HG02870 (cell line): ENCODE measurements around the gene DNAH10.

ENCODE experiments used
- ATAC-seq: cut with Tn5 transposase; IDR thresholded peaks from one replicate; pipeline ENCODE4 v1.9.1; 2021; ENCODE audit warnings: mild to moderate bottlenecking, moderate library complexity; ENCODE audit not compliant: unreplicated experiment

The DNAH10 gene

DNA sequence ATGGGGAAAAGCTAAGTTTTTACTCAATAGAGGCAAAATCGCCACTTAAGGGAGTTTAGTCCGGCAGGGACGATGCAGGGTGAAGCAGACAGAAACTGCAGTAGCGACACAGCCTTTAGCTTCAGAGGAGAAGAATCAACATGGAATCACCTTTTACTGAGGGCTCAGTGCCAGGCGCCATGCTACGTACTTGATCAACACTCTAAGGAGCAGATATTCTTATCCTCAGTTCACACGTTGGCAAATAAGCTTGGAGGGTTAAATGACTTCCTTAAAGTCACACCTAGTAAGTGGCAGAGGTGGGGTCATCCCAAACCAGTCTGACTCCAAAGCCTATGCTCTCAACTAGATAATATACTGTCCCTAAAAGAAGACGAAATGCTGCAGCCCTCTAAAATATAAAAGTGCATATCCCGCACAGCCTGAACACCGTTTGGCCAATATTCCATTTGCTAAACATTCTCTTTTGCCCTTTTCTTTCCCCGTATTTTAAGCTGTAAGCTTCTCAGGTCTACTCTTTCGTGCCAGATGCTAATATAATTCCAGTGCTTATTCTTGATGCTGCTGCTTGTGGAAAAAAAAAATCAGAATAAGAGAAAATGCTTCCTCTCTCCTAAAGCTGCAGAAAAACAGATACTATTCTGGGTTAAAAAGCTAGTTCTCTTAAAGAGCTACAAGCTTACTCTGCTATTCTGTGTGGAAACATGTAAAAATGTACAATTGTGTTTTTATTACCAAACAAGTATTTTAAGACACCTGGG lies 199.7 kb downstream of the DNAH10 start:
- ATAC-seq = no peak

DNA sequence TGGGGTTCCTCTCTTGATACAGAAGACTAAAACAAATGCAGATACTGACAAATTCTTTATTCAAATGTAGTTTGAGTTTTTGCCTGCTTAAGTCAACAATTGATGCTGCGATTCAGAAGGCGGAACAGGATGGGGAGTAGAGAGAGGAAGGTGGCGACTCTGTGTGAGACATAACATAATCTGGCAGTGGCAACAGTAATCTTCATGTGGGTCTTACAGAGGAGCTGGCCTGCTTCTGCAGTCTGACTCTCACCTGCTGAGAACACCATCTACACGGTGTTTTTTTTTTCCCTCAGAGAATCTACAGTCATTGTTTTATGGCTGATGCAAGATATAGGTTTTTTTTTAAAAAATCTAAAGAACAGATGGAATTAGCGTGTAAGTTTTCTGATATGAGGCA lies 200.4 kb downstream of the DNAH10 start:
- ATAC-seq = no peak

GRCh38 chr12:123963821-123964220 lies 201.7 kb downstream of the DNAH10 start:
- ATAC-seq = no peak

- ATAC-seq = no peak
Measured at GRCh38 chr12:123965382-123965781, 203.3 kb downstream of the DNAH10 start.

DNA sequence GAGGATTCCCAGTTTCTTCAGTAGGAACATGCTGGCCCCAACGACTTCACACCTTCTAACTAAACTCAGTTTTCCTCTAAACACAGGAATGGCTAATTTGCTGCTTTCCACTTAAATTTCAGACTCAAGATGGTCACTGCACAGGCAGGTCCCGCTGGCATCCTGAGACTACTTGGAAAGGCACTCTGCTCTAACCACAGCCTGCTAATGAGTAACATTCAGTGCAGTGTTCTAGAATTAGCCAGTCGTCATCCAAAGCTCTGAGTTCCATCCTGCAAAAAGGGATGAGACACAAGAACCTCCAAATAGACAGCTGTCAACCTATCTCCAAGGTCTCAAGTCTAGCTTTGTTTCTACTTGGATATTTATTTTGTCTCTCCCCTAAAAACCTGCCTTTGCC lies 204.5 kb downstream of the DNAH10 start:
- ATAC-seq = no peak

DNA sequence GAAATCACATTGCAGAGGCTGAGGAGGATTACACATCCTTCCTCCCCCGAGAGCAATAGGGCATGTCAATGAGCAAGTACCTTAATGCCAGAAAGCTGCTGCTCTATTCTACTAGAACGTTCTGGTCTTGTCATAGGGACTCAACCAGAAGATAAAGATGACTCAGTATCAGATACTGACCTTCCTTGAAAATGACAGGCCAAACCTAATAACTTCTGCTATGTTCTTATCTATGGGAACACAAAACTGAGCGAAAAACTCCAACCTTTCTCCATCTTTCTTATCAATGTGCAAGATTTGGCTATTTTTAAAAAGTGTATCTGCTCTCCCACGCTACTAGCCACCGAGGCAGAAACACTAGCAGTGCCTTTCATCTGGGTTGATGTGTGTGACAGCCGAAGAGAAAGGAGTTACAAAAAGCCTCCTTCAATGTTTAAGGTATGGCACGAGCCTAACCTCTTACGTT lies 205.1 kb downstream of the DNAH10 start:
- no peak for ATAC-seq

GRCh38 chr12:123971449-123971769 lies 209.3 kb downstream of the DNAH10 start:
- ATAC-seq = no peak

DNA sequence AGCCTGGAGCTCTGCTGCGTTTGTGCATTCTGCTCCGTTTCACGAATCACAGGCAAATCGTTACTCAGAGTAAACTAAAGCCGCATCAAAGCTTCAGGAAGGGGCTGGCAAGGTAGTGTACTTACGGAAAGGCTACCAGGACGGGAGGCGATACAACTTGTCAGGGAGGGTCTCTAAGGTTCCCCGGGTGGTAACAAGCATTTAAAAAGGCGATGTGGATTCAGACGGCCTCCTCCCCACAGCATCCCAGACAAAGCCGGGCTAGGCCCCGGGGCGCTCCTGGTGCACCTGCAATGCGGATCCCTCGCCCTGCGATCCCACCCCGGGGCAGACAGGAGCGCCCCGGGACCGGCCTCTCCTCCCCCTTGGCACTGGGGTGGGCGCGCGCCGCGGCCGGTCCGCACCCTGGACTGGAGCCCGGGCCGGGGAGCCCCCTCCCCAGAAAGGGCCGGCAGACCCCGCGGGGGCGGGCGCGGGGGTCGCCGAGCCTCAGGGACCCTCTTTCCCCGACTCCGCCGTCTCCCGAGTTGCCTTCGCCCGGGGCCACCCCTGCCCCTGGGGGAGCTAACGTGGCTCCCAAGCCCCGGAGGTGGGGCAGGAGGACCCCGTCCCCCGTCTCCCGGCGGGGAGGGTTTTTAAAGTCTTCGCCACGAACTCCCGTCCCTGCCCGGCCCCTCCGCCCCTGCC lies 209.8 kb downstream of the DNAH10 start:
- ATAC-seq = no peak

- peak; percentile 78 for ATAC-seq
Measured at GRCh38 chr12:123972457-123973401, 210.6 kb downstream of the DNAH10 start, which contains the start of the genes CCDC92 and ZNF664. CCDC92 (minus strand) TSS chr12:123972831; CDS start chr12:123944305, 28,526 bp downstream. ZNF664 (plus strand) TSS chr12:123973215; CDS start chr12:124012145, 38,930 bp downstream.

DNA sequence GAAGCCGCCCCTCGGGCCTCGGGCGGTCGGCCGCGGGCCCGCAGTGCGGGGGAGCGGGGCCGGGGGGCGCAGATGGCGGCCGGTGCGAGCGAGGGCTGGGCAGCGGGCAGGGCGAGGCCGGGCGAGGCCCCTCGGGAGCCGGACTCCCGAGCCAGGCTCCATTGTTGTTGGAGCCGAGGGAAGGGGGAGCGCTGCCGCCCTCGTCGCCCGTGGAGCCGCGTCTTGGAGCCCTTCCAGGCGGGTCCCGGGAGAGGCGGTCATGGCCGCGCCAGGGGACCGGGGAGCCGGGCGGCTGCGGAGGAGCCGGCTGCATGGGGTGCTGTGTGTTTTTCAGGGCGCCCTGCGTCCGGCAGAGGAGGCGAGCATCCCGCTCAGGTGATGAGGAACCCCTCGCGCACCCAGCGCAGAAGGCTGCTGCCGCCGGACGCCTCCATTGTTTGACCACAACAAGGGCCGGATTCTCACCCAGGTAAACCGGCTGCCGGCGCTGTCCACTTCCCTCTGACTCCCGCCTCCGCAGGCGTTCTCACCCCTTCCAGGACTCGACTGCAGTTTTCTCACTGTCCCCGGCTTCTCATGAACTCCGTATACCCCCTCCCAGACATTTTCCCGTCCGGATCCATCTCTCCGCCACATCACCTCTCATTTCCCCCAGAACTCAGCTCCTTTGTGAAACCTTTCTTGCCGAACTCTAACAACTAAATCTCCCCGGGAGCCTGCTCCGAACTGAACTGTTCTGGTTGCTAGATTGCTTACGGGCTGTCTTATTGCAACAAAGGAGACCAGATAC lies 211.6 kb downstream of the DNAH10 start:
- ATAC-seq = peak; percentile 11

DNA sequence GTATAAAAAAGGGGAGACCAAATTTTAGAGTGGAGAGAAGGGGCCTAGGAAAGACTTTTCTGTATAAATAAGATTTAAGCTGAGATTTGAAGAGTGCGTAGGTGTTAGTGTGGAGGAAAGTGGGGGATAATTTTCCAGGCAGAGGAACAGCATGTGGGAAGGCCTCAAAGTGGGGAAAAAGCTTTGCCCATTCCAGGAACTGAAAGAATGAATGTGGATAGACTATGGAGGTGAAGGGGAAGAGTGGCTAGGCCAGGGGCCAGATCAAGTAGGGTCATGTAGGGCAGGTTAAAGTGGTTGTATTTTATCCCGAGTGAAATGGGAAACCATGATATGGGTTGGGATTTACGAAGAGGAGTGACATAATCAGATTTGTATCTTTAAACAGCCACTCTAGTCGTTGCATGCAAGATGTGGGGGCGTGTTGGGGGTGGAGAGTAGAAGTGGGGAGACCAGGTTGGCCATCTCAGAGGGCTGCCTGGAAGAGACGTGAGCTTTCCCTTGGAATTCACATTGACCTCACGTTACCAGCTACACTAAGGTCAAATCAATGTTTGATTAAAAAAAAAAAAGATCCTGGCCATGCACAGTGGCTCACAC lies 214.2 kb downstream of the DNAH10 start:
- ATAC-seq = no peak

GRCh38 chr12:123979566-123979965 lies 217.5 kb downstream of the DNAH10 start:
- no peak for ATAC-seq

DNA sequence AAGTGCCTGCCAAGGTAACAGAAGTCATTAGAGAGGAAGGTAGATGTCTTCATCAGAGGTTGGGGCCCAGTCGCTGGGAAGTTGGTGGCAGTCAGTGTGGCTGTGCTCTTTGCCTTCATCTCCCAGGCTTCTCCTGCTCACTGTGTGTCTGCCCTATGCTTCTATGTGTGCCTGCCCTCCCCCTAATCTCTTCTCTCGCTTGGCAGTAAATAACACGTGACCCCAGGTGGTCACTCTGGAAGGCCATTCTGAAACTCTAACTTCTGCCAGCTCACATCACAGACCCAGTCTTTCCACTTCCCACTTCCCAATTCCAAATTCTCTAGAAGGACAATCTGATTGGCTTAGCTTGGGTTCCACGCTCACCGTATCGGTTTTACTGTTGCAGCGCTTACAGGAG lies 220.2 kb downstream of the DNAH10 start:
- ATAC-seq = no peak

DNA sequence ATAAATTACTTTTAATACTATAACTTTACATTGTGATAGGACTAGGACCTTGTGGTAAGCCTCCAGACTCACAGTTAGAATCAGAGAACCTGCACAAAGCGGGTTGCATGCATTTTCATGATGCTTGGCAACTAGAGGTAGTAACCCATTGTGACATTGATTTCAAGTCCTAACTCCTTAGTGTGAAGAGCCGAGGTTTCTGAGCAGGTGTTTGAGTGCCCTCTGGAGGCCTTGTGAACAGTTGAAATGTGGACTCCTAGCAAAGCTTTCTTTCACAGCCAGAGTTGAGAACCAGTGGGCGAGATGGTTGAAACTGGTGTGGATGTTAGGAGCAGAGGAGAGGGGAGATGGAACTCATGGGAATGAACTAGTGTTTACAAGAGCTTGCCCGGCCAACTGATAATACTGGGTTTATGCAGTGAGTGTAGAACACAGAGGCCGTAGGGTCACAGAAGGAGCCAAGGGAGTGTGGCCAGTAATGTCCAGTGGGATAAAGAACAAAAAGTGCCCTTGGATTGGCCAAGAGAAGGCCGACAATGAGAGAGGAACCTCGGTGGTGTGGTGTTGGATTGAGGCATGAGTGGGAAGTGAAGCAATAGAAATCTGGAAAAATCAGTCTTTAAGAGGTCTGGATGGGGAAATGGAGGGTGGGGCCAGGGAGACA lies 221.9 kb downstream of the DNAH10 start:
- ATAC-seq = no peak

- peak; percentile 83 for ATAC-seq
Measured at GRCh38 chr12:123984903-123985302, 222.8 kb downstream of the DNAH10 start.
